BE2C (cell line): ENCODE measurements around the gene ATP5F1C.
"Not testable (repeated sequence)": the region's sequence is repeated elsewhere in the genome, so short reads cannot be mapped to it uniquely, and the experiment has no call there.

Experiments
- DNase-seq: peaks from one replicate; pipeline ENCODE4 v3.0.0-alpha.2; 2020
- H3K27me3 ChIP-seq: fragments of 250-450 bp; sonication (Bioruptor Pico); 2 replicates; pipeline ENCODE4 v1.5.1; 2020; ENCODE audit warnings: mild to moderate bottlenecking
- H3K36me3 ChIP-seq: fragments of 250-450 bp; sonication (Bioruptor Pico); 2 replicates; pipeline ENCODE4 v1.5.1; 2020; ENCODE audit warnings: mild to moderate bottlenecking
- H3K4me1 ChIP-seq: fragments of 250-450 bp; sonication (Bioruptor Pico); 2 replicates; pipeline ENCODE4 v1.5.1; 2020
- H3K4me3 ChIP-seq: 2 replicates; pipeline ENCODE4 v1.5.1; 2011; ENCODE audit warnings: low read depth, low read length
- H3K9me3 ChIP-seq: fragments of 250-450 bp; sonication (Bioruptor Pico); 2 replicates; pipeline ENCODE4 v1.5.1; 2020
- TF ChIP-seq, protein P1 (sequence below): IDR thresholded peaks from 2 replicates; pipeline ENCODE4 v1.5.1; 2012; ENCODE audit warnings: mild to moderate bottlenecking, low read depth, low read length

Gene ATP5F1C

DNA sequence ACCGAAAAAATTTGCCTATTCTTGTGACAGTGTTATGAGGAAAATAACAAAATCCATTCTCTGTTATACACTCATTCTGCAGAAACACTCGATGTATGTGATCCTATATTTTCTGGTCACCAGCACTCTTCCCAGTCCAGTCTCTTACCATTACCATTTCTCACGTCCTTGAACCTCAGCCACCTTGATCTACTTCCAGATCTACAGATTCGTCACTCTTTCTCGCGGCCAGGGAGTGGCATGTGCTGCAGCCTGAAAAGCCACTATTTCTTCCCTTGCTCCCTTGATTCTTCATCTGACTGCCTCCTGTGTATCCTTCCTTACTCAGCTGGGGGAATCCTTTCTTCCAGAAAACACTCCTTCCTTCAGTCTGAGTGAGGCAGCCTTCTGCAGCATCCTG, 16.2 kb downstream of the ATP5F1C start:
- TF ChIP-seq, protein P1, sequence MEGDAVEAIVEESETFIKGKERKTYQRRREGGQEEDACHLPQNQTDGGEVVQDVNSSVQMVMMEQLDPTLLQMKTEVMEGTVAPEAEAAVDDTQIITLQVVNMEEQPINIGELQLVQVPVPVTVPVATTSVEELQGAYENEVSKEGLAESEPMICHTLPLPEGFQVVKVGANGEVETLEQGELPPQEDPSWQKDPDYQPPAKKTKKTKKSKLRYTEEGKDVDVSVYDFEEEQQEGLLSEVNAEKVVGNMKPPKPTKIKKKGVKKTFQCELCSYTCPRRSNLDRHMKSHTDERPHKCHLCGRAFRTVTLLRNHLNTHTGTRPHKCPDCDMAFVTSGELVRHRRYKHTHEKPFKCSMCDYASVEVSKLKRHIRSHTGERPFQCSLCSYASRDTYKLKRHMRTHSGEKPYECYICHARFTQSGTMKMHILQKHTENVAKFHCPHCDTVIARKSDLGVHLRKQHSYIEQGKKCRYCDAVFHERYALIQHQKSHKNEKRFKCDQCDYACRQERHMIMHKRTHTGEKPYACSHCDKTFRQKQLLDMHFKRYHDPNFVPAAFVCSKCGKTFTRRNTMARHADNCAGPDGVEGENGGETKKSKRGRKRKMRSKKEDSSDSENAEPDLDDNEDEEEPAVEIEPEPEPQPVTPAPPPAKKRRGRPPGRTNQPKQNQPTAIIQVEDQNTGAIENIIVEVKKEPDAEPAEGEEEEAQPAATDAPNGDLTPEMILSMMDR, result no peak
- no peak for DNase-seq
- H3K4me3 ChIP-seq, result no peak overlapping the region
- no peaks in the 10 kb centered on the region for H3K4me1 ChIP-seq
- no peaks in the 10 kb centered on the region for H3K9me3 ChIP-seq
- no peaks in the 10 kb centered on the region for H3K27me3 ChIP-seq
- H3K36me3 ChIP-seq, result peaks cover 81% of the 10 kb centered on the region

DNA sequence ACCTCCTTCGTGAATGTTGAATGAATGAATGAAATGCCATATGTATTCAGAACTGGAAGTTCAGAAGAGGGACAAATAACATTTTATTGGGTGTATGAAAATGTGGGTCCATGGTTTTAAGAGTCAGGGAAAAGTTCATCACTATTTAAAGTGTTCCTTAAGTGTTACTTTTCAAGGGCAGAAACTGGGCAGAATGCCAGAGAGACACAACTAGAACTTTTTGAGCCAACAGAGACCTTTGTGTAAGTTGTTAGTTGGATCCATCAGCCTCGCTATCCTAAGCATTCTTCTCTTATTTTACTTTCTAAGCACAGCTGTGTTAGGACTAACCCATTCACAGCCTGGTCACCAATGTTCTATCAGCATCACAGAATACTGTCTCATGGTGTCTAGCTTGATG, 16.8 kb downstream of the ATP5F1C start:
- Histone ChIP-seq H3K36me3 (peaks cover 75% of the 10 kb centered on the region), H3K9me3 (no peaks in the 10 kb centered on the region), H3K4me1 (no peaks in the 10 kb centered on the region), H3K27me3 (no peaks in the 10 kb centered on the region), H3K4me3 (no peak overlapping the region)
- TF ChIP-seq, protein P1, result no peak
- DNase-seq, result no peak

DNA sequence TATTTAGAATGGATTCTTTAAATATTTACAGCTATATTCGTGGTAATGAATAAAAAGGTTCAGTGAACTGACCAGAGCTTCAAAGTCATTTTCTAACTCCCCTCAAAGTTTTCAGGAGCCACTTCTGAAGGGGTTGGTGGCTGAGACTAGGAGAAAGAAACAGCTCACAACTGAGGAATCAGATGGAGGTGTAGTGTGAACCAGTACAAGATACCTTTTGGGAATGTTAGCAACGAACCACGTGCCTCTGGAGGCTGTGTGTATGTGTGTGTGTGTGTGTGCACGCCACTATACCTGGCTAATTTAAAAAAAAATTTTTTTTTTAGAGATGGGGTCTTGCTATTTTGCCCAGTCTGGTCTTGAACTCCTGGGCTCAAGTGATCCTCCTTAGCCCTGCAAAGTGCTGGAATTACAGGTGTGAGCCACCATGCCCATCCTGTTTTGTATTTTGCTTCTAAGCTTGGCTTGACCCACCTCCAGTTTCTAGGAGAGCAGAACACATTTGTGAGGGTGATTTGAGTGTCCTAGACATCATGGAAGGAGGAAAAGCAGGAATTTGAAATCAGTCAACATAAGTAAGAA, 20.8 kb downstream of the ATP5F1C start:
- Histone ChIP-seq H3K4me3 (no peak overlapping the region), H3K4me1 (no peaks in the 10 kb centered on the region; the same call in 1 of the 2 replicates), H3K36me3 (peaks cover 36% of the 10 kb centered on the region), H3K27me3 (no peaks in the 10 kb centered on the region), H3K9me3 (no peaks in the 10 kb centered on the region)
- TF ChIP-seq, protein P1, result no peak
- DNase-seq, result no peak

DNA sequence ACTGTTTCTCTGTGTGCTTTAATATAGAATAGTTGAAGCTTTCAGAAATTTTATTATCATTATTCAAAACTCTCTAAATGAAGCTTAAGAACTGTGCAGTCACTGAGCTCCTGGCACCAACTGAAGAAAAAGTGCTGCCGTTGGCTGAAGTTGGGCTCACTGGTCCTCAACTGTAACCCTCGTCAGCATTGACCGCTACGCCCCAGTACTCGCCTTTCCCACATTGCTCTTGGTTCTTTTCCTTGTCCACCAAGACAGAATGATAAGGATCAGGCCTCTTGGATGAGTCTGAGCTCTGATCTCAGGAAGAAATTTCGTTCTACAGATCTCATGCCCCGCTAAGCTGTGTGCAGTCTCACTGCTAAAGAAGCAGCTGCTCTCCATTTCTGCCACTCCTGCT, 22.5 kb downstream of the ATP5F1C start:
- Histone ChIP-seq H3K4me3 (no peak overlapping the region), H3K36me3 (peaks cover 20% of the 10 kb centered on the region), H3K9me3 (no peaks in the 10 kb centered on the region), H3K27me3 (no peaks in the 10 kb centered on the region), H3K4me1 (no peaks in the 10 kb centered on the region; the same call in 1 of the 2 replicates)
- TF ChIP-seq, protein P1, result no peak
- DNase-seq, result no peak

DNA sequence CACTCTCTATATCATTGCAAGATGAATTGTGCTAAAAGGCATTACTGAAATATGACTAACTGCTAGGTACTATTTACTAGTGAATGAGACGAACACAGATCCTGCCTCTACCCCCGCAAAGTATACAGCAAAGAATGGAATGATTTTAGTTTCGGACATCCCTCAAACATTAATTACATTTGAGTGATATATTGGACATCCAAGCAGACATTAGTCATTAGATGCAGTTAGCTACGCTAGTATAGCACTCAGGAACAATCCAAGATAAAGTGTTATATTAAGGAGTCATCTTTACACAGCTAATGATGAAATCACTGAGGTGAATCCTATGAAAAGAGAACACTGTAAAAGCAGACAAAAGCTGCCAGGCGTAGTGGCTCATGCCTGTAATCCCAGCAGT, 23.0 kb downstream of the ATP5F1C start:
- no peaks in the 10 kb centered on the region; the same call in 1 of the 2 replicates for H3K4me1 ChIP-seq
- no peaks in the 10 kb centered on the region for H3K27me3 ChIP-seq
- H3K36me3 ChIP-seq, result peaks cover 16% of the 10 kb centered on the region
- no peak for DNase-seq
- H3K9me3 ChIP-seq, result no peaks in the 10 kb centered on the region
- no peak overlapping the region for H3K4me3 ChIP-seq
- TF ChIP-seq, protein P1, result no peak

DNA sequence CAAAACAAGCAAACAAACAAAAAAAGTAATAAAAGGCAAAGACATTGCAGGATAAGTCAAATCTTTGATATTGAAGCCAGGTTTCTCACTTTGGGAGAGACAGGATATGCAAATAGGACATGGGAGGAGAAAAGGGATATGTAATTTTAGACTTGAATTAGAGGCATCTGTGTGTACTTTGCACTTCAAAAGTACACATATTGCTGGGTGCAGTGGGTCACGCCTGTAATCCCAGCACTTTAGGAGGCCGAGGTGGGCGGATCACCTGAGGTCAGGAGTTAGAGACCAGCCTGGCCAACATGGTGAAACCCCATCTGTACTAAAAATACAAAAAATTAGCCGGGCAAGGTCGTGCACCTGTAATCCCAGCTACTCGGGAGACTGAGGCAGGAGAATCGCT, 23.8 kb downstream of the ATP5F1C start:
- not testable (repeated sequence) for DNase-seq, H3K4me3 ChIP-seq, H3K4me1 ChIP-seq, H3K27me3 ChIP-seq, H3K9me3 ChIP-seq
- peaks cover 13% of the 10 kb centered on the region for H3K36me3 ChIP-seq
